ENCODE measurements around the gene STRA6. TPM values are rescaled to one million over a fixed set of nuclear protein-coding genes. Genes with fewer than 3 reads are reported as not detected.

STRA6 gene
- polyA plus RNA-seq, 1 donor from 2014 or later = not detected

DNA sequence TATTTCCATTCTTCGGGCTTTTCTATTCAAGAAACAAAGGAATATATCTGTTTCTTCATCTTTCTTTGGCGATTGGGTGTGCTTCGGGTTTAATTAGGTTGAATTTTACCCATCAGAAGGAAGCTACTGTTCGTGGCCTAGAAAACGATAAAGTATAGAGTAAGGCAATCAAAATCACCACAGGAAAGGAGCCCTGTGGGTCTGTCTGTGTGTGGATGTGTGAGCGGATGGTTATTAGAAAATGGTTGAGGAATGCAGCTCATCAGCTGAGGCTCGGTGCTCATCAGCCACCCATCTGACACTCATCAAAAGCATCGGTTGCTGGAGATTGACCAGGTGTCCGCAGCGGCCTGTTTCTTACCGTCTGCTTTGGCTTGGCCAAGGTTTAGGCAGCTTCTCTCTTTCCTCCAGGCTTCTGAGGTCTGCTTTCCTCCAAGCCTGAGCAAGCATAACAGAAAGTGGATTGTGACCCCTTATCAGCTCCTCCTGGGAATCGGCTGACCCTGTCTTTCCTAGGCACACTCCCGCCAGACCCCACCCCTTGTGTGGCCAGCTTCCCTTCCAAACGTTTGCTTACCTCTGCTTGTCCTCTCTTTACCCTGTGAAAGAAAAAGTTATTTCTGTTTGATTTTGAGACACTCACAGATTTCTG lies 46.7 kb downstream of the STRA6 start:
- Mint-ChIP-seq H3K27ac (no peak overlapping the region), H3K27me3 (peaks cover 13% of the 10 kb centered on the region), H3K9me3 (no peaks in the 10 kb centered on the region), H3K4me1 (peaks cover 10 to 15% (median 14%) of the 10 kb centered on the region in 3 donors), H3K36me3 (no peaks in the 10 kb centered on the region), H3K4me3 (no peak overlapping the region)

DNA sequence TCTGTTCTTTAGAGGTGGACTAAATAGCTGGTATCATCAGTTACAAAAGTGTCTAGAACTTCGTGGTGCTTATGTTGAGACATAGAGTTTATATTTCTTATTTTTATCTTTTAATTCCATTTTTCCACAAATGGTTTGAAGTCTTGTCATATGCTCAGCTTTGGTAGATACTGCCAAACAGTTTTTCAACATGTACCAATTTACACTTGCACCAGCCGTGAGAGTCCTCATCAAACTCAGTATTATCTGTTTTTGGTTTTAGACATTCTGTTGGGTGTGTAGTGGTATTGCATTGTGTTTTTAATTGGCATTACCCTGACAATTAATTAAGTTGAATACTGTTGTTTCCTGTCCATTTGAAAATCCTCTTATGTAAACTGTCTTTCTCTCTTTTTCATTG lies 55.5 kb downstream of the STRA6 start:
- Mint-ChIP-seq H3K27ac (no peak overlapping the region), H3K27me3 (peaks cover 22% of the 10 kb centered on the region), H3K4me3 (no peak overlapping the region), H3K36me3 (peaks cover 2% of the 10 kb centered on the region), H3K9me3 (peaks cover 2 to 11% (median 6%) of the 10 kb centered on the region in 3 donors), H3K4me1 (no peaks in the 10 kb centered on the region)

DNA sequence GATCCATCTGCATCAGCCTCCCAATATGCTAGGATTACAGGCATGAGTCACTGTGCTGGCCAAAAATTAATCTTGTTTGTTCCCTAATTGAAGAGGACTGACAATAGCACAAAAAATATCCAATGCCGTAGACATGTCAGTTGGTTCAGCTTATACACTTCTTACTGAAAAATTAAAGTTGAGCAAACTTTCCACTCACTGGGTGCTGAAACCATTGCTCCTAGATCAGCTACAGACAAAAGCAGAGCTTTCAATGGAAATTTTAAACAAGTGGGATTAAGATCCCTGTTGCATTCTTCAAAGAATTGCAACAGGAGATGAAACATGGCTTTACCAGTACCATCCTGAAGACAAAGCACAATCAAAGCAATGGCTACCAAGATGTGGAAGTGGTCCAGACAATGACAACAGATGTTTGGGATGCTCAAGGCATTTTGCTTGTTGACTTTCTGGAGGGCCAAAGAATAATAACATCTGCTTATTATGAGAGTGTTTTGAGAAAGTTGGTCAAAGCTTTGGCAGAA lies 56.2 kb downstream of the STRA6 start:
- no peak overlapping the region for H3K4me3 Mint-ChIP-seq
- H3K9me3 Mint-ChIP-seq = peaks cover 2 to 11% (median 6%) of the 10 kb centered on the region in 3 donors
- peaks cover 20% of the 10 kb centered on the region for H3K27me3 Mint-ChIP-seq

DNA sequence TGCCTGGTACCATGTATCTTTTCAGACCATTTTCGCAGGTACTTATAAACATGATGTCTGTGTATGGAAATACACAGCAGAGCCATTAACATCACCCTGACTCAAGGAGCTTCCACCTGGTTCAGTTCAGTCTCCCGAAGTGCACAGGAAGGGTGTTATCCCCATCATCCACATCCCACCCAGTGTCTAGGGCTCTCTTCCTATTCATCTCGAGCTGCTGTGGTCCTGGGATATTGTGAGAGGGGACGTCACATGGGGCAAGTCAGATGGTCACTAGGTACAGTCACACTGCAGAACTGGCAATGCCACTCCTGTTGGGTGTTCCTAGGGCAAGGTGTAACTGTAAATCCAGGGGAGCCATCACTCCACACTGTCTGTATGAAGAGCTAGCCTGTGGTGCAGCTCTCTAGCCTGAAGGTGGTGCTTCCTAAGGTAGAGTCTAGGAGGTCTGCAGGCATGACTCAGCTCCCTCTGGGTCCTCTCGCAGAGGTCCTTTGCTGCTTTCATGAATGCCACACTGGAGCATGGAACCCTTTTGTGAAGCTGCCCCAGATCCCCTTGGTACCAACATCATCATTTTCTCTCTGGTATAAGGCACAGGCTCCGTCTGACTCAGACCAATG lies 58.3 kb downstream of the STRA6 start:
- Mint-ChIP-seq H3K4me3 (no peak overlapping the region), H3K36me3 (peaks cover 2% of the 10 kb centered on the region), H3K4me1 (no peaks in the 10 kb centered on the region), H3K27me3 (peaks cover 17% of the 10 kb centered on the region), H3K27ac (no peak overlapping the region), H3K9me3 (peaks cover 2 to 11% (median 6%) of the 10 kb centered on the region in 3 donors)

More for the DNA sequence above, 56.2 kb downstream of the STRA6 start:
- Mint-ChIP-seq H3K36me3 (peaks cover 2% of the 10 kb centered on the region), H3K27ac (no peak overlapping the region), H3K4me1 (no peaks in the 10 kb centered on the region)

DNA sequence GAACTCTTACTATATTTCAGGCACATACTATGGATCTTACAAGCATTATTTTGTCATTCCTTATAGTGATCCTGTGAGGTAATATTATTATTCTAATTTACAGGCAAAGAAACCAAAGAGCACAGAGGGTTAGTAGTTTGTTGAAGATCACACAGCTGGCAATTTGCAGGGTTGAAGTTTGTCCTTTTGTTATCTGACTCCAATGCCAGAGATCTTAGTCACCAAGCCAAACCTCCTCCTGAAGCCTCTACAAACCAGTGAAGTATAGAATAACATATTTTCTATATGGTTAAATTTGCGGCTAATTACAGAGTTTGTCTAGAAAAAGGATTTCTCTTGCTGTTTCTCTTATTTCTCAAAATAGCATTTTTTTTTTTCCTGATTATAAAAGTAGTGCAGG lies 61.0 kb downstream of the STRA6 start:
- Mint-ChIP-seq H3K36me3 (peaks cover 4% of the 10 kb centered on the region), H3K9me3 (peaks cover 0 to 4% (median 2%) of the 10 kb centered on the region in 3 donors), H3K27ac (no peak overlapping the region), H3K4me3 (no peak overlapping the region), H3K27me3 (peaks cover 25% of the 10 kb centered on the region), H3K4me1 (peaks cover 5 to 8% (median 6%) of the 10 kb centered on the region in 3 donors)

DNA sequence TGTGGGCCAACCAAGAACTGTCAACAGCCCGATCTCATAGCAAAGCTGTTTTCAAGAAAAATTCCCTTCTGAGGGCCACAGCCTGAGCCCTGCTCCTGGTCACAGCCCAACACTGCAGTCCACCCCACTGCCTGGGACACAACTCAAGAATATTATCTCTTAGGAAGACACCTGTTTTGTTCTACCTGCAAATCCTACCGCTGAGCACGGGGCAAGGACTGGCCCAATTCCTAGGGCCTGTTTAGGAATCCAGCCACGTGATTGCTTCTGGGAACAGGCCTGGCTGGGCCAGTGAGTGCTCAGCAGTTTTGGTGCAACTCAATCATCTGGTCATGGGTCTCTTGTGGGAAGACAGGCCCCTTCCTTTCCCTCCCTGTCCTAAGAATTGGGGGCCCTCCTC lies 63.9 kb downstream of the STRA6 start:
- peaks cover 31% of the 10 kb centered on the region for H3K27me3 Mint-ChIP-seq
- no peaks in the 10 kb centered on the region for H3K9me3 Mint-ChIP-seq
- H3K27ac Mint-ChIP-seq = no peak overlapping the region
- peak overlapping the region in 1 of 4 donors; percentile 39 for H3K4me3 Mint-ChIP-seq
- peaks cover 5 to 9% (median 8%) of the 10 kb centered on the region in 3 donors for H3K4me1 Mint-ChIP-seq
- peaks cover 4% of the 10 kb centered on the region for H3K36me3 Mint-ChIP-seq

DNA sequence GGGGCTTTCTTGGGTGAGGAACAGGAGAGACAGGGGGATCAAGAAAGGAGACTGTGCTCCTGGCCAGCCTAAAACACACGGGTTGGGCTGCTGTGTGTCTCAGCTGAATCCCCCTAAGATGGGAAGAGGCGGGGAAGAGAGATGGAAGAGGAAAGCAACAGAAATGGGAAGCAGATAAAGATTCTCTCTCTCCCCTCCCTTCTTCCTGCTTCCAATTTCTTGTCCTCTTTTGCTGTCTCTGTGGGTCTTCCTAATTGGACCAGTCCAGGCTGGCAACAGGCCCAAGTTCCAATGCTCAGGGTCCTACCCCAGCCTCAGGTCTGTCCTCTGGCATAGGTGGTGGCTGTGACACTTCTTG lies 65.1 kb downstream of the STRA6 start:
- peak overlapping the region in 2 of 4 donors; percentile 38 to 39 for H3K4me3 Mint-ChIP-seq
- H3K27ac Mint-ChIP-seq = peak overlapping the region in 2 of 3 donors; percentile 36 to 50
- peaks cover 4% of the 10 kb centered on the region for H3K36me3 Mint-ChIP-seq
- H3K4me1 Mint-ChIP-seq = peaks cover 5 to 9% (median 8%) of the 10 kb centered on the region in 3 donors
- H3K9me3 Mint-ChIP-seq = no peaks in the 10 kb centered on the region
- H3K27me3 Mint-ChIP-seq = peaks cover 40% of the 10 kb centered on the region

DNA sequence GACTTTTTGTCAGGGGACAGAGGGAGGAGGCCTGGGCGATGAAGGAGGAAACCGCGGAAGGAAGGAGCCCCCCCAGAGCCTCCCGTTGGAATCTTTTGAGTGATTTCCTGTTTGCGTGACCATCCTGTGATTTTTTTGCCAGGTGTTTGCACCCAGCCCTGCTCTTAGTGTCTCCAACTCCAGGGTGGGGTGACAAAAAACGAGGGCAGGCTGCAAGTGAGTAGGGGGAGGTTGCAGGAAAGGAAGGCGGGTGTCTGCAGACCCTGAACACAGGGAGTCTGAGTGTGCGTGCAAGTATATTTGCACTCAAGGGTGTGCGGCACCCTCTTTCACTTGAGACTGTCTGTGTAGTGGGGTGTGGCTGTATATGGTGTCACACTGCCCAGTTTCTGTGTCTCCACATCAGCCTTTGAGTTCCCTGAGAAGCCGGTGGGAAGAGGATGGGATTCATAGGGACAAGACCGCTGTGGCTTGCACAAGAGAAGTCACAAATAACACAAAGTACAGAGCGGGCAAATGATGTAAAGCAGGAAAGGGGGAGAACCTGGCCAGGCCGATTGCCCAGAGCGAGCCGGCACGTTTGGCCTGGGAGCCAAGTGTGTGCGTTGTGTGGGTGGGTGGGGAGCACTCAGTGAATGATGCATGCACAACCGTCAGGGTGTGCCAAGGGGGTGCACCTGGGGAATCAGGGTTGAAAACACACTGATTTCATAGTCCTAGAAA lies 65.6 kb downstream of the STRA6 start:
- Mint-ChIP-seq H3K4me3 (peak overlapping the region; percentile 39 to 87 (median 77)), H3K27me3 (peaks cover 44% of the 10 kb centered on the region), H3K27ac (peak overlapping the region in 2 of 3 donors; percentile 50 to 77), H3K9me3 (peaks cover 0 to 3% (median 0%) of the 10 kb centered on the region in 3 donors), H3K36me3 (peaks cover 4% of the 10 kb centered on the region), H3K4me1 (peaks cover 5 to 9% (median 8%) of the 10 kb centered on the region in 3 donors)

DNA sequence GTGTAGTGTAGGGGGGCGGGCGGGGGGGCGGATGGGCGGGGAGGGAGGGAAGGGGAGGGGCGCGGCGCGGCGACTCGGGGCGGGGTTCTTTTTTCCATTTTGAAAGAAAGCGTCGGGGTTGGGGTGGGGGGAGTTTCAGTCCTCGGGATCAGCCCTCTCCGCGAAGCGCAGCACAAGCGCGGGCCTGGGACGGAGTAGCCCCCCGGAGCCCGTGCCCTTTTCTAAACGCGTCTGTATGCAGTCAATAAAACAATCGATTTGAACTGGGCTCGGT lies 66.1 kb downstream of the STRA6 start:
- Mint-ChIP-seq H3K4me3 (peak overlapping the region; percentile 37 to 87 (median 56)), H3K27me3 (peaks cover 49% of the 10 kb centered on the region), H3K9me3 (peaks cover 0 to 4% (median 0%) of the 10 kb centered on the region in 3 donors), H3K36me3 (peaks cover 4% of the 10 kb centered on the region), H3K4me1 (peaks cover 5 to 9% (median 8%) of the 10 kb centered on the region in 3 donors), H3K27ac (peak overlapping the region in 1 of 3 donors; percentile 77)

DNA sequence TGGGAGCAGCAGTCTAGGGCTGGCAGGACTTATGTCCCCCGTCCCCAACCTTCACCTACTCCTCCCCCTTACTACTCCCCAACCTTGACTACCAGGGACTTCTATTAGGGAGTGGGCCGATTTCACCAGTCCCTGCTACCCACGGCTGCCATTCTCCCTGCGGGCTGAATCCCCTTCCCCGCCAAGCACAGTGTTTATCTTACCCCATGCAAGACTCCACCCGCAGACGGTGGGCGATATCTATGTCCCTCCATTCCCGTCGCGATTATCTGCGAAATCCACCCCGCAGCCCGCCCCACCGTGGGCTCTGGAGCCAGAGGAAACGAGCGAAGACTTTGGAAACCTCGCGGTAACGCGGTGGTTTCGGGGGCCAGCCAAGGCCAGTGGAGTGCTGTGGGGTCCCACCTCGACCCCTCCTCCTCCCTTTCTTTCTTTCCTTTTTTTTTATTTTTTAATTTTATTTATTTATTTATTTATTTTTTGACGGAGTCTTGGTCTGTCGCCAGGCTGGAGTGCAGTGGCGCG lies 67.5 kb downstream of the STRA6 start:
- H3K27me3 Mint-ChIP-seq = peaks cover 60% of the 10 kb centered on the region
- H3K27ac Mint-ChIP-seq = peak overlapping the region; percentile 68 to 97 (median 84)
- H3K4me1 Mint-ChIP-seq = peaks cover 8 to 11% (median 9%) of the 10 kb centered on the region in 3 donors
- H3K4me3 Mint-ChIP-seq = peak overlapping the region in 3 of 4 donors; percentile 68 to 83 (median 82)
- H3K36me3 Mint-ChIP-seq = peaks cover 4% of the 10 kb centered on the region
- peaks cover 0 to 4% (median 0%) of the 10 kb centered on the region in 3 donors for H3K9me3 Mint-ChIP-seq

DNA sequence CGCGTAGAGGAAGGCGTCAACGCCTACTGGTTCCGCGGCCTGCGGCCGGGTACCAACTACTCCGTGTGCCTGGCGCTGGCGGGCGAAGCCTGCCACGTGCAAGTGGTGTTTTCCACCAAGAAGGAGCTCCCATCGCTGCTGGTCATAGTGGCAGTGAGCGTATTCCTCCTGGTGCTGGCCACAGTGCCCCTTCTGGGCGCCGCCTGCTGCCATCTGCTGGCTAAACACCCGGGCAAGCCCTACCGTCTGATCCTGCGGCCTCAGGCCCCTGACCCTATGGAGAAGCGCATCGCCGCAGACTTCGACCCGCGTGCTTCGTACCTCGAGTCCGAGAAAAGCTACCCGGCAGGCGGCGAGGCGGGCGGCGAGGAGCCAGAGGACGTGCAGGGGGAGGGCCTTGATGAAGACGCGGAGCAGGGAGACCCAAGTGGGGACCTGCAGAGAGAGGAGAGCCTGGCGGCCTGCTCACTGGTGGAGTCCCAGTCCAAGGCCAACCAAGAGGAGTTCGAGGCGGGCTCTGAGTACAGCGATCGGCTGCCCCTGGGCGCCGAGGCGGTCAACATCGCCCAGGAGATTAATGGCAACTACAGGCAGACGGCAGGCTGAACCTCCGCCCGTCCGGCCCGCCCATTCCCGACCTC lies 68.1 kb downstream of the STRA6 start:
- H3K4me3 Mint-ChIP-seq = peak overlapping the region in 2 of 4 donors; percentile 68 to 83
- H3K36me3 Mint-ChIP-seq = peaks cover 4% of the 10 kb centered on the region
- H3K9me3 Mint-ChIP-seq = peaks cover 0 to 5% (median 0%) of the 10 kb centered on the region in 3 donors
- H3K27ac Mint-ChIP-seq = peak overlapping the region; percentile 68 to 97 (median 84)
- H3K27me3 Mint-ChIP-seq = peaks cover 65% of the 10 kb centered on the region
- peaks cover 8 to 16% (median 9%) of the 10 kb centered on the region in 3 donors for H3K4me1 Mint-ChIP-seq

DNA sequence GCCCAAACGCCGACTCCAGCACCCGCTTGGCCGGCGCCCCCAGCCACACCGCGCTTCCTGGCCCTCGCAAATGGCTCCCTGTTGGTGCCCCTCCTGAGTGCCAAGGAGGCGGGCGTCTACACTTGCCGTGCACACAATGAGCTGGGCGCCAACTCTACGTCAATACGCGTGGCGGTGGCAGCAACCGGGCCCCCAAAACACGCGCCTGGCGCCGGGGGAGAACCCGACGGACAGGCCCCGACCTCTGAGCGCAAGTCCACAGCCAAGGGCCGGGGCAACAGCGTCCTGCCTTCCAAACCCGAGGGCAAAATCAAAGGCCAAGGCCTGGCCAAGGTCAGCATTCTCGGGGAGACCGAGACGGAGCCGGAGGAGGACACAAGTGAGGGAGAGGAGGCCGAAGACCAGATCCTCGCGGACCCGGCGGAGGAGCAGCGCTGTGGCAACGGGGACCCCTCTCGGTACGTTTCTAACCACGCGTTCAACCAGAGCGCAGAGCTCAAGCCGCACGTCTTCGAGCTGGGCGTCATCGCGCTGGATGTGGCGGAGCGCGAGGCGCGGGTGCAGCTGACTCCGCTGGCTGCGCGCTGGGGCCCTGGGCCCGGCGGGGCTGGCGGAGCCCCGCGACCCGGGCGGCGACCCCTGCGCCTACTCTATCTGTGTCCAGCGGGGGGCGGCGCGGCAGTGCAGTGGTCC lies 68.7 kb downstream of the STRA6 start:
- H3K27ac Mint-ChIP-seq = peak overlapping the region in 2 of 3 donors; percentile 84 to 97
- peaks cover 0 to 8% (median 0%) of the 10 kb centered on the region in 3 donors for H3K9me3 Mint-ChIP-seq
- H3K4me3 Mint-ChIP-seq = peak overlapping the region in 1 of 4 donors; percentile 68

DNA sequence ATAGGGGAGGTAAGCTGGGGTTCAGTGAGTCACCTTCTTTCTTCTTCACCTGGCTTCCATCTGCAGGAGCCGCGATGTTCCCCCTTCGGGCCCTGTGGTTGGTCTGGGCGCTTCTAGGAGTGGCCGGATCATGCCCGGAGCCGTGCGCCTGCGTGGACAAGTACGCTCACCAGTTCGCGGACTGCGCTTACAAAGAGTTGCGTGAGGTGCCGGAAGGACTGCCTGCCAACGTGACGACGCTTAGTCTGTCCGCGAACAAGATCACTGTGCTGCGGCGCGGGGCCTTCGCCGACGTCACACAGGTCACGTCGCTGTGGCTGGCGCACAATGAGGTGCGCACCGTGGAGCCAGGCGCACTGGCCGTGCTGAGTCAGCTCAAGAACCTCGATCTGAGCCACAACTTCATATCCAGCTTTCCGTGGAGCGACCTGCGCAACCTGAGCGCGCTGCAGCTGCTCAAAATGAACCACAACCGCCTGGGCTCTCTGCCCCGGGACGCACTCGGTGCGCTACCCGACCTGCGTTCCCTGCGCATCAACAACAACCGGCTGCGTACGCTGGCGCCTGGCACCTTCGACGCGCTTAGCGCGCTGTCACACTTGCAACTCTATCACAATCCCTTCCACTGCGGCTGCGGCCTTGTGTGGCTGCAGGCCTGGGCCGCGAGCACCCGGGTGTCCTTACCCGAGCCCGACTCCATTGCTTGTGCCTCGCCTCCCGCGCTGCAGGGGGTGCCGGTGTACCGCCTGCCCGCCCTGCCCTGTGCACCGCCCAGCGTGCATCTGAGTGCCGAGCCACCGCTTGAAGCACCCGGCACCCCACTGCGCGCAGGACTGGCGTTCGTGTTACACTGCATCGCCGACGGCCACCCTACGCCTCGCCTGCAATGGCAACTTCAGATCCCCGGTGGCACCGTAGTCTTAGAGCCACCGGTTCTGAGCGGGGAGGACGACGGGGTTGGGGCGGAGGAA lies 69.6 kb downstream of the STRA6 start:
- peaks cover 0 to 8% (median 0%) of the 10 kb centered on the region in 3 donors for H3K9me3 Mint-ChIP-seq
- peaks cover 8 to 20% (median 18%) of the 10 kb centered on the region in 3 donors for H3K4me1 Mint-ChIP-seq
- H3K4me3 Mint-ChIP-seq = peak overlapping the region in 2 of 4 donors; percentile 1 to 80
- peak overlapping the region; percentile 73 to 95 (median 85) for H3K27ac Mint-ChIP-seq
- H3K27me3 Mint-ChIP-seq = peaks cover 68% of the 10 kb centered on the region
- peaks cover 5% of the 10 kb centered on the region for H3K36me3 Mint-ChIP-seq

More for the DNA sequence above, 68.7 kb downstream of the STRA6 start:
- Mint-ChIP-seq H3K36me3 (peaks cover 5% of the 10 kb centered on the region), H3K4me1 (peaks cover 8 to 19% (median 15%) of the 10 kb centered on the region in 3 donors), H3K27me3 (peaks cover 71% of the 10 kb centered on the region)
